ENCODE data around the gene KRTAP16-1.

DNA sequence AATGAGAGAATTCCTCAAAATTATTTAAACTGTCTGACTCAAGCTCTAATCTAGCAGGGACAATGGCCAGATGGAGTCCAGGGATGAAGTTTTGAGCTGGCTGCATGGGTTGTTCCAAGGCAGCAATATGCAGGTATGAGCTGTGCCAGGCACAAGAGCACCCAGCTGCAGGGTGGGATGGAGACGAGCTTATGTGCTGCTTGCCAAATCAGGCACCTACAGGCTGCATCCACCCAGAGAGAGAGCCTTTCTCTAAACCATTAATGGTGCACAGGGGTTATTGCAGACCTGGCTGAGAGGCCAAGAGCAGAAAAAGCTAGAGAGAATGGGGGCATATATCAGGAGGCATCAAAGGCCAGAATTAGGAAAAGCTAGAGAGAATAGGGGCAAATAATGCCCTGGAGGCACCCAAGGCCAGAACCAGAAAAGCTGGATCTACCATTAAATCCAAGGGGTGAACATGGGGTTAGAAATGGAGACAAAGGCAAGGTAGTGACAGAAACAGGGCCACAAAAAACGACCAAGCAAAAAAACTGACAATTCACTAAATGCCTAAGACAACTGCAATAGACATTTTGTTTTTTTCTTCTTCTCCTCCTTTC lies 30.6 kb upstream of the KRTAP16-1 start:
- no peak for TF ChIP-seq EZH2 (IDR thresholded peaks at IDR 0.05; ENCODE audit: low read depth)
- TF ChIP-seq, protein P1, sequence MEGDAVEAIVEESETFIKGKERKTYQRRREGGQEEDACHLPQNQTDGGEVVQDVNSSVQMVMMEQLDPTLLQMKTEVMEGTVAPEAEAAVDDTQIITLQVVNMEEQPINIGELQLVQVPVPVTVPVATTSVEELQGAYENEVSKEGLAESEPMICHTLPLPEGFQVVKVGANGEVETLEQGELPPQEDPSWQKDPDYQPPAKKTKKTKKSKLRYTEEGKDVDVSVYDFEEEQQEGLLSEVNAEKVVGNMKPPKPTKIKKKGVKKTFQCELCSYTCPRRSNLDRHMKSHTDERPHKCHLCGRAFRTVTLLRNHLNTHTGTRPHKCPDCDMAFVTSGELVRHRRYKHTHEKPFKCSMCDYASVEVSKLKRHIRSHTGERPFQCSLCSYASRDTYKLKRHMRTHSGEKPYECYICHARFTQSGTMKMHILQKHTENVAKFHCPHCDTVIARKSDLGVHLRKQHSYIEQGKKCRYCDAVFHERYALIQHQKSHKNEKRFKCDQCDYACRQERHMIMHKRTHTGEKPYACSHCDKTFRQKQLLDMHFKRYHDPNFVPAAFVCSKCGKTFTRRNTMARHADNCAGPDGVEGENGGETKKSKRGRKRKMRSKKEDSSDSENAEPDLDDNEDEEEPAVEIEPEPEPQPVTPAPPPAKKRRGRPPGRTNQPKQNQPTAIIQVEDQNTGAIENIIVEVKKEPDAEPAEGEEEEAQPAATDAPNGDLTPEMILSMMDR (conservative IDR thresholded peaks at IDR 0.05) = no peak

Data from PC-9 (cell line).